Measurements from ENCODE around the gene CCDC9. TPM values are rescaled to one million over a fixed set of nuclear protein-coding genes. Genes with fewer than 3 reads are reported as not detected.
A peak's percentile ranks its signal among the peaks of the same experiment; 100 is the strongest.
"Not testable (repeated sequence)": the region's sequence is repeated elsewhere in the genome, so short reads cannot be mapped to it uniquely, and the experiment has no call there.

Gene CCDC9
- total and polyA plus RNA-seq, 2 experiments from 2014 or later: 14.5 to 15.0 TPM

- no peak overlapping the region; the same call in 2 of the 3 replicates for H3K4me3 Mint-ChIP-seq
- no peaks in the 10 kb centered on the region for H3K79me2 ChIP-seq (replicated peaks; ENCODE audit: insufficient read depth)
- peaks cover 3% of the 10 kb centered on the region; the same call in 2 of the 3 replicates for H3K9me3 Mint-ChIP-seq
- no peak for ATAC-seq
- peaks cover 15% of the 10 kb centered on the region for H3K4me1 Mint-ChIP-seq
- H4K20me1 ChIP-seq (replicated peaks; ENCODE audit: insufficient read depth): no peaks in the 10 kb centered on the region
- peak overlapping the region; percentile 87 for H3K27ac Mint-ChIP-seq
- H3K4me2 ChIP-seq: 0 out of 2 replicates have a peak overlapping the region, but pooled peaks have one; percentile 13
- H3K27ac ChIP-seq (ENCODE audit: low read depth): 0 out of 2 replicates have a peak overlapping the region, but pooled peaks have one; percentile 61
- H2AFZ ChIP-seq: no peak overlapping the region
- peaks cover 23% of the 10 kb centered on the region for H3K27me3 Mint-ChIP-seq (ENCODE audit: insufficient read depth, low read depth, poor library complexity)
- TF ChIP-seq, protein P1, sequence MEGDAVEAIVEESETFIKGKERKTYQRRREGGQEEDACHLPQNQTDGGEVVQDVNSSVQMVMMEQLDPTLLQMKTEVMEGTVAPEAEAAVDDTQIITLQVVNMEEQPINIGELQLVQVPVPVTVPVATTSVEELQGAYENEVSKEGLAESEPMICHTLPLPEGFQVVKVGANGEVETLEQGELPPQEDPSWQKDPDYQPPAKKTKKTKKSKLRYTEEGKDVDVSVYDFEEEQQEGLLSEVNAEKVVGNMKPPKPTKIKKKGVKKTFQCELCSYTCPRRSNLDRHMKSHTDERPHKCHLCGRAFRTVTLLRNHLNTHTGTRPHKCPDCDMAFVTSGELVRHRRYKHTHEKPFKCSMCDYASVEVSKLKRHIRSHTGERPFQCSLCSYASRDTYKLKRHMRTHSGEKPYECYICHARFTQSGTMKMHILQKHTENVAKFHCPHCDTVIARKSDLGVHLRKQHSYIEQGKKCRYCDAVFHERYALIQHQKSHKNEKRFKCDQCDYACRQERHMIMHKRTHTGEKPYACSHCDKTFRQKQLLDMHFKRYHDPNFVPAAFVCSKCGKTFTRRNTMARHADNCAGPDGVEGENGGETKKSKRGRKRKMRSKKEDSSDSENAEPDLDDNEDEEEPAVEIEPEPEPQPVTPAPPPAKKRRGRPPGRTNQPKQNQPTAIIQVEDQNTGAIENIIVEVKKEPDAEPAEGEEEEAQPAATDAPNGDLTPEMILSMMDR (conservative IDR thresholded peaks at IDR 0.05; ENCODE audit: low read depth in 2 of 2): peak; percentile 88 to 96
- TF ChIP-seq POLR2AphosphoS5 (IDR thresholded peaks at IDR 0.05; ENCODE audit: low read depth): no peak
- peaks cover 7% of the 10 kb centered on the region for H3K4me1 ChIP-seq (ENCODE audit: insufficient read depth)
- H3K4me3 ChIP-seq: no peak overlapping the region
- H3K36me3 Mint-ChIP-seq (ENCODE audit: low read depth): peaks cover 3% of the 10 kb centered on the region; the same call in 1 of the 3 replicates
- no peaks in the 10 kb centered on the region for H3K36me3 ChIP-seq (ENCODE audit: insufficient read depth)
- peaks cover 8% of the 10 kb centered on the region for H3K27me3 ChIP-seq (ENCODE audit: insufficient read depth)
- peaks cover 23% of the 10 kb centered on the region for H3F3A ChIP-seq (replicated peaks; ENCODE audit: low read depth)
- DNase-seq (ENCODE audit: low spot score): peak; percentile 86
- H3K9me2 ChIP-seq (ENCODE audit: insufficient read depth): no peaks in the 10 kb centered on the region
Observed at GRCh38 chr19:47247308-47247990, 8.9 kb upstream of the CCDC9 start.

- not testable (repeated sequence) for H4K20me1 ChIP-seq (replicated peaks; ENCODE audit: insufficient read depth); H3F3A ChIP-seq (replicated peaks; ENCODE audit: low read depth); H3K36me3 Mint-ChIP-seq (ENCODE audit: low read depth); H2AFZ ChIP-seq; H3K79me2 ChIP-seq (replicated peaks; ENCODE audit: insufficient read depth); H3K4me3 ChIP-seq; H3K4me2 ChIP-seq; H3K27ac ChIP-seq (ENCODE audit: low read depth); H3K9me3 Mint-ChIP-seq; H3K4me3 Mint-ChIP-seq; H3K9me2 ChIP-seq (ENCODE audit: insufficient read depth); H3K27me3 ChIP-seq (ENCODE audit: insufficient read depth); H3K4me1 ChIP-seq (ENCODE audit: insufficient read depth); DNase-seq (ENCODE audit: low spot score); H3K36me3 ChIP-seq (ENCODE audit: insufficient read depth); ATAC-seq; H3K27ac Mint-ChIP-seq
- Mint-ChIP-seq H3K27me3 (ENCODE audit: insufficient read depth, low read depth, poor library complexity) (peaks cover 15% of the 10 kb centered on the region), H3K4me1 (peaks cover 13% of the 10 kb centered on the region)
Observed at GRCh38 chr19:47253016-47253415, 3.3 kb upstream of the CCDC9 start.

- no peak overlapping the region for H3K27ac ChIP-seq (ENCODE audit: low read depth)
- TF ChIP-seq ETS1 (IDR thresholded peaks at IDR 0.05) (no peak), STAT1 (IDR thresholded peaks at IDR 0.05; ENCODE audit: unreplicated experiment) (no peak), REST (IDR thresholded peaks at IDR 0.05; ENCODE audit: unreplicated experiment) (no peak), EZH2phosphoT487 (IDR thresholded peaks at IDR 0.05; ENCODE audit: unreplicated experiment) (no peak), ZNF114 (CRISPR knock-in tag; IDR thresholded peaks at IDR 0.05) (no peak), CREB1 (CRISPR knock-in tag; IDR thresholded peaks at IDR 0.05; ENCODE audit: low read depth) (no peak), EZH2 (IDR thresholded peaks at IDR 0.05; ENCODE audit: low read depth, unreplicated experiment) (no peak), POLR2AphosphoS5 (IDR thresholded peaks at IDR 0.05; ENCODE audit: low read depth) (no peak), ZNF331 (CRISPR knock-in tag; IDR thresholded peaks at IDR 0.05; ENCODE audit: low read depth) (no peak)
- H2AFZ ChIP-seq: no peak overlapping the region
- no peak overlapping the region for H3K4me3 Mint-ChIP-seq
- H3F3A ChIP-seq (replicated peaks; ENCODE audit: low read depth): peaks cover 12% of the 10 kb centered on the region; the same call in 1 of the 2 replicates
- H3K27ac Mint-ChIP-seq: no peak overlapping the region
- H3K27me3 Mint-ChIP-seq (ENCODE audit: insufficient read depth, low read depth, poor library complexity): peaks cover 15% of the 10 kb centered on the region
- ATAC-seq: no peak
- DNase-seq (ENCODE audit: low spot score): no peak
- no peaks in the 10 kb centered on the region for H3K9me2 ChIP-seq (ENCODE audit: insufficient read depth)
- peaks cover 10% of the 10 kb centered on the region; the same call in 1 of the 2 replicates for H3K4me1 ChIP-seq (ENCODE audit: insufficient read depth)
- no peaks in the 10 kb centered on the region; the same call in 2 of the 3 replicates for H3K9me3 Mint-ChIP-seq
- H4K20me1 ChIP-seq (replicated peaks; ENCODE audit: insufficient read depth): no peaks in the 10 kb centered on the region; the same call in 1 of the 2 replicates
- peaks cover 9% of the 10 kb centered on the region for H3K36me3 Mint-ChIP-seq (ENCODE audit: low read depth)
- peaks cover 8% of the 10 kb centered on the region for H3K79me2 ChIP-seq (replicated peaks; ENCODE audit: insufficient read depth)
- peaks cover 17% of the 10 kb centered on the region for H3K4me1 Mint-ChIP-seq
- no peak overlapping the region for H3K4me3 ChIP-seq
- H3K4me2 ChIP-seq: no peak overlapping the region
- H3K27me3 ChIP-seq (ENCODE audit: insufficient read depth): no peaks in the 10 kb centered on the region
- H3K36me3 ChIP-seq (ENCODE audit: insufficient read depth): no peaks in the 10 kb centered on the region; the same call in 1 of the 2 replicates
Observed at GRCh38 chr19:47253467-47253881, 2.9 kb upstream of the CCDC9 start.

All from GM23338 (cell line).